Body of pancreas (tissue), 4 donors: Measurements from ENCODE around the gene FBXO41. TPM values are rescaled to one million over a fixed set of nuclear protein-coding genes. Genes with fewer than 3 reads are reported as not detected.

Experiments used
- ATAC-seq: fragments of 150-250 bp; one replicate; pipeline ENCODE4 v1.9.1; 2016
- DNase-seq, 4 donors: peaks; one replicate each; pipeline ENCODE4 v3.0.0-alpha.2; 2019
- H3K27ac ChIP-seq, 4 donors: fragments of 200-600 bp; sonication (generic); 1 replicate in 3 of 4; 2 replicates in 1 of 4; pipeline versions ENCODE4 v1.5.1 to v1.6.1; 2016 to 2019; ENCODE audit warnings: mild to moderate bottlenecking in 1 of 4, mixed read lengths in 1 of 4, moderate library complexity in 1 of 4
- H3K27me3 ChIP-seq, 2 donors: fragments of 200-600 bp; sonication (generic); one replicate each; pipeline ENCODE4 v1.6.0; 2016; ENCODE audit warnings: mild to moderate bottlenecking in 1 of 2
- H3K36me3 ChIP-seq, 2 donors: fragments of 200-600 bp; sonication (generic); replicated peaks in 1 of 2; 2 replicates each; pipeline ENCODE4 v1.5.1; 2016; ENCODE audit warnings: low read depth in 2 of 2; ENCODE audit not compliant: insufficient read depth in 1 of 2
- H3K4me1 ChIP-seq: fragments of 200-600 bp; sonication (generic); one replicate; pipeline ENCODE4 v1.6.0; 2016
- H3K4me3 ChIP-seq, 2 donors: fragments of 200-600 bp; sonication (generic); 1 replicate in 1 of 2; 2 replicates in 1 of 2; pipeline ENCODE4 v1.5.1; 2016 to 2019
- H3K9me3 ChIP-seq, 3 donors: fragments of 200-600 bp; sonication (generic); 1 replicate in 2 of 3; 2 replicates in 1 of 3; pipeline ENCODE4 v1.5.1; 2016
- POLR2A ChIP-seq, 3 donors: fragments of 450-650 bp; IDR thresholded peaks; one replicate each; pipeline ENCODE4 v1.6.1; 2016; ENCODE audit warnings: antibody characterized with exemption in 3 of 3, mild to moderate bottlenecking in 2 of 3
- WGBS, 2 donors: methylation state at CpG; one replicate each; pipeline ENCODE4 v1.1.5; 2017; 5-methylcytosine and 5-hydroxymethylcytosine counted together
- intact Hi-C: fragments of 100-400 bp; cut with DNase I; formaldehyde crosslinking; loops from one replicate; pipeline ENCODE4 v1.15.1; 2023
- total RNA-seq, 2 donors: library from RNA; depleted of rRNA; stranded (reverse); fragments of >200 nt; gene quantifications; one replicate each; pipeline ENCODE4 v1.1.0, GENCODE V29; 2016
- TF ChIP-seq, protein P1 (sequence below), 7 experiments: fragments of 450-650 bp in 4 of 7; fragments of 200-600 bp in 3 of 7; sonication (generic) in 3 of 7; IDR thresholded peaks; one replicate each; pipeline ENCODE4 v1.5.1; 2016 to 2019; ENCODE audit warnings: antibody characterized with exemption in 7 of 7

Gene FBXO41, protein sequence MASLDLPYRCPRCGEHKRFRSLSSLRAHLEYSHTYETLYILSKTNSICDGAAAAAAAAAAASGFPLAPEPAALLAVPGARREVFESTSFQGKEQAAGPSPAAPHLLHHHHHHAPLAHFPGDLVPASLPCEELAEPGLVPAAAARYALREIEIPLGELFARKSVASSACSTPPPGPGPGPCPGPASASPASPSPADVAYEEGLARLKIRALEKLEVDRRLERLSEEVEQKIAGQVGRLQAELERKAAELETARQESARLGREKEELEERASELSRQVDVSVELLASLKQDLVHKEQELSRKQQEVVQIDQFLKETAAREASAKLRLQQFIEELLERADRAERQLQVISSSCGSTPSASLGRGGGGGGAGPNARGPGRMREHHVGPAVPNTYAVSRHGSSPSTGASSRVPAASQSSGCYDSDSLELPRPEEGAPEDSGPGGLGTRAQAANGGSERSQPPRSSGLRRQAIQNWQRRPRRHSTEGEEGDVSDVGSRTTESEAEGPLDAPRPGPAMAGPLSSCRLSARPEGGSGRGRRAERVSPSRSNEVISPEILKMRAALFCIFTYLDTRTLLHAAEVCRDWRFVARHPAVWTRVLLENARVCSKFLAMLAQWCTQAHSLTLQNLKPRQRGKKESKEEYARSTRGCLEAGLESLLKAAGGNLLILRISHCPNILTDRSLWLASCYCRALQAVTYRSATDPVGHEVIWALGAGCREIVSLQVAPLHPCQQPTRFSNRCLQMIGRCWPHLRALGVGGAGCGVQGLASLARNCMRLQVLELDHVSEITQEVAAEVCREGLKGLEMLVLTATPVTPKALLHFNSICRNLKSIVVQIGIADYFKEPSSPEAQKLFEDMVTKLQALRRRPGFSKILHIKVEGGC
- total RNA-seq, result 10 to 100 TPM in 1 of 2 donors, 1 to 10 TPM in 1; 4.3 to 11.2 TPM

DNA sequence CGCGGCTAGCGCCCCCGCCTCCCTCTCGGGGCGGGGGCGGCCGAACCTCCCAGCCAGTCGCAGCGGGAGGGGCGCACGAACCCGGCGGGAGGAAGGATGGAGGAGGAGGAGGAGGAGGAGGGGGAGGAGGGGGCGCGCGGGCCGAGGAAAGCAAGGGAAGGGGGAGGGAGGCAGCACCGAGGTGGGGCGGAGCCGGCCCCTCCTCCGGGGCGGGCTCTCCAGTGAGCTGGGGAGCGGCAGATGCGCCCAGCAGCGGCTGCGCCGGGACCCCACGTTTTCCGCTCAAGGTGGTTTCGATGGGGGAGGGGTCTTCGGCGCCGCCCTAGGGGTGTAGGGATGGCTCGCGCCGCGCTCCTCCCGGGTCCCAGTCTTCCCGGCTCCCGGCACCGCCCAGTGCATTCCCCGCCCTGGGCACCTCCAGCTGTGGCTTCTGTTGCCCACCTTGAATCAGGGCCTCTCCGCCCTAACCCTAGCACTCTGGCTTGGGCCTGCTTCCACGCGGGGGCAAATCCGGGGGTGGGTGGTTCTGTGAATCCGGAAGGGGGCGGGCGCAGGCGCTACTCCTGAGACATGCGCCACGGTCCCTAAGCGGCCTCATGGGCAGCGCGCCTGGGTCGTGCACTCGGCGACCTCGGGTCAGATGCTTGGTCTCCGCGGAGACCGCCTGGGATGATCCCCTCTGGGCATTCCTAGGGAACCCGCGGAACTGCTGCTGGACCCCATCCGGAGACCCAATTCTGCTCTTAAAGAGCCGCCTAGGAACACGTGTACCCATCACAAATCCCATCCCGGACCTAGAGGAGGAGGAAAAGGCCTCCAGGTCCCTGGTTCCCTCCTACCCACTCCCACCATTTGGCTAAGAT, at the start of gene FBXO41:
FBXO41 (minus strand) TSS at position 183 of the 863 bp plus-strand sequence. CDS start 14,848 bp downstream, outside the sequence.
- H3K27ac ChIP-seq, result peak within 1 kb of the TSS in 1 of 4 donors; percentile 14

GRCh38 chr2:73334045-73334444, 49.8 kb upstream of the FBXO41 start:
- Histone ChIP-seq H3K9me3 (no peaks in the 10 kb centered on the region), H3K4me1 (no peaks in the 10 kb centered on the region), H3K27ac (no peak overlapping the region), H3K36me3 (no peaks in the 10 kb centered on the region), H3K27me3 (no peaks in the 10 kb centered on the region), H3K4me3 (no peak overlapping the region)
- ATAC-seq (no peak), DNase-seq (no peak)
- 48 to 61% methylated on average over 2 of the region's 2 CpGs for WGBS, 2 donors
- intact Hi-C loops, result no loop called here
- TF ChIP-seq POLR2A (IDR thresholded peaks at IDR 0.05), result no peak
- TF ChIP-seq, protein P1, sequence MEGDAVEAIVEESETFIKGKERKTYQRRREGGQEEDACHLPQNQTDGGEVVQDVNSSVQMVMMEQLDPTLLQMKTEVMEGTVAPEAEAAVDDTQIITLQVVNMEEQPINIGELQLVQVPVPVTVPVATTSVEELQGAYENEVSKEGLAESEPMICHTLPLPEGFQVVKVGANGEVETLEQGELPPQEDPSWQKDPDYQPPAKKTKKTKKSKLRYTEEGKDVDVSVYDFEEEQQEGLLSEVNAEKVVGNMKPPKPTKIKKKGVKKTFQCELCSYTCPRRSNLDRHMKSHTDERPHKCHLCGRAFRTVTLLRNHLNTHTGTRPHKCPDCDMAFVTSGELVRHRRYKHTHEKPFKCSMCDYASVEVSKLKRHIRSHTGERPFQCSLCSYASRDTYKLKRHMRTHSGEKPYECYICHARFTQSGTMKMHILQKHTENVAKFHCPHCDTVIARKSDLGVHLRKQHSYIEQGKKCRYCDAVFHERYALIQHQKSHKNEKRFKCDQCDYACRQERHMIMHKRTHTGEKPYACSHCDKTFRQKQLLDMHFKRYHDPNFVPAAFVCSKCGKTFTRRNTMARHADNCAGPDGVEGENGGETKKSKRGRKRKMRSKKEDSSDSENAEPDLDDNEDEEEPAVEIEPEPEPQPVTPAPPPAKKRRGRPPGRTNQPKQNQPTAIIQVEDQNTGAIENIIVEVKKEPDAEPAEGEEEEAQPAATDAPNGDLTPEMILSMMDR (IDR thresholded peaks at IDR 0.05), result no peak

More for the DNA sequence above, at the start of gene FBXO41:
- peak in 3 of 4 donors; percentile 37 to 47 (median 42) for DNase-seq
- WGBS, 2 donors, result 4 to 10% methylated on average over 18 to 59 of the region's 69 CpGs
- H3K27me3 ChIP-seq, result no peaks in the 10 kb centered on the region
- peak in 1 of 3 donors; percentile 20 for TF ChIP-seq POLR2A (IDR thresholded peaks at IDR 0.05)
- TF ChIP-seq, protein P1 (IDR thresholded peaks at IDR 0.05), result no peak
- H3K36me3 ChIP-seq, result no peaks in the 10 kb centered on the region
- ATAC-seq, result peak; percentile 62
- no peaks in the 10 kb centered on the region for H3K9me3 ChIP-seq
- peaks cover 19% of the 10 kb centered on the region for H3K4me1 ChIP-seq
- intact Hi-C loops, result no loop called here
- H3K4me3 ChIP-seq, result peak within 1 kb of the TSS; percentile 37 to 59

DNA sequence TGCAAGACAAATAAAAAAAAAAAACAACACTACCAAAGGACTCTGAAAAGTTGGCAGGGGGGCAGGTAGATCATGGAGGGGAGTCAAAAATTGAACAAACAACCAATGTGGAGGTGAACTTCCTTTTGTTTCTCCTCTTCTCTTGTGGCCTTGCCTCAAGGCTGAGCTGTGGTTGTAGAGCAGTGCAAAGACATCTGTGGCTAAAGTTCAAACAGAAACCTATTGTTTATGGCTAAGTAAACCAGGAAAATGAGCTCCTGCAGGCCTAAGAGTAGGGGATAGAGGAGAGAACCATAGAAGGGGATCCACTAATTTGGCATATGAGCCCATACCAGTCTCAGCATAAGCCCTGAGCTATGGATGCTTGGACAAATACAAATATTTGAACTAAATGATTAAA, 49.3 kb upstream of the FBXO41 start:
- ATAC-seq (no peak), DNase-seq (no peak)
- Histone ChIP-seq H3K27ac (no peak overlapping the region), H3K4me1 (no peaks in the 10 kb centered on the region), H3K27me3 (no peaks in the 10 kb centered on the region), H3K9me3 (no peaks in the 10 kb centered on the region), H3K4me3 (no peak overlapping the region), H3K36me3 (no peaks in the 10 kb centered on the region)
- TF ChIP-seq, protein P1 (IDR thresholded peaks at IDR 0.05), result no peak
- TF ChIP-seq POLR2A (IDR thresholded peaks at IDR 0.05), result no peak
- intact Hi-C loops, result no loop called here

GRCh38 chr2:73324126-73324725, 39.9 kb upstream of the FBXO41 start:
- Histone ChIP-seq H3K36me3 (no peaks in the 10 kb centered on the region), H3K27me3 (no peaks in the 10 kb centered on the region), H3K27ac (no peak overlapping the region), H3K4me3 (no peak overlapping the region), H3K4me1 (no peaks in the 10 kb centered on the region), H3K9me3 (no peaks in the 10 kb centered on the region)
- ATAC-seq (no peak), DNase-seq (no peak)
- TF ChIP-seq, protein P1 (IDR thresholded peaks at IDR 0.05), result no peak
- no peak for TF ChIP-seq POLR2A (IDR thresholded peaks at IDR 0.05)
- intact Hi-C loops, result no loop called here
- 49 to 50% methylated on average over 13 of the region's 13 CpGs for WGBS, 2 donors
